ENCODE data around the gene MCRIP2. TPM values are rescaled to one million over a fixed set of nuclear protein-coding genes. Genes with fewer than 3 reads are reported as not detected.
A peak's percentile ranks its signal among the peaks of the same experiment; 100 is the strongest.

Gene MCRIP2
- total RNA-seq, 1 experiment from 2014 or later = 3.0 TPM

GRCh38 chr16:624526-625070 lies 17.0 kb upstream of the MCRIP2 start:
- no peak overlapping the region for H3K27ac ChIP-seq
- no peaks in the 10 kb centered on the region for H3K9me3 ChIP-seq (replicated peaks)
- peaks cover 18% of the 10 kb centered on the region for H3K36me3 ChIP-seq
- H3K4me1 ChIP-seq (replicated peaks) = peaks cover 20% of the 10 kb centered on the region
- no peak overlapping the region for H3K4me3 ChIP-seq
- no peak for DNase-seq (ENCODE audit: low read depth in 1 of 2, low spot score in 2 of 2)
- H3K27me3 ChIP-seq (replicated peaks) = no peaks in the 10 kb centered on the region

DNA sequence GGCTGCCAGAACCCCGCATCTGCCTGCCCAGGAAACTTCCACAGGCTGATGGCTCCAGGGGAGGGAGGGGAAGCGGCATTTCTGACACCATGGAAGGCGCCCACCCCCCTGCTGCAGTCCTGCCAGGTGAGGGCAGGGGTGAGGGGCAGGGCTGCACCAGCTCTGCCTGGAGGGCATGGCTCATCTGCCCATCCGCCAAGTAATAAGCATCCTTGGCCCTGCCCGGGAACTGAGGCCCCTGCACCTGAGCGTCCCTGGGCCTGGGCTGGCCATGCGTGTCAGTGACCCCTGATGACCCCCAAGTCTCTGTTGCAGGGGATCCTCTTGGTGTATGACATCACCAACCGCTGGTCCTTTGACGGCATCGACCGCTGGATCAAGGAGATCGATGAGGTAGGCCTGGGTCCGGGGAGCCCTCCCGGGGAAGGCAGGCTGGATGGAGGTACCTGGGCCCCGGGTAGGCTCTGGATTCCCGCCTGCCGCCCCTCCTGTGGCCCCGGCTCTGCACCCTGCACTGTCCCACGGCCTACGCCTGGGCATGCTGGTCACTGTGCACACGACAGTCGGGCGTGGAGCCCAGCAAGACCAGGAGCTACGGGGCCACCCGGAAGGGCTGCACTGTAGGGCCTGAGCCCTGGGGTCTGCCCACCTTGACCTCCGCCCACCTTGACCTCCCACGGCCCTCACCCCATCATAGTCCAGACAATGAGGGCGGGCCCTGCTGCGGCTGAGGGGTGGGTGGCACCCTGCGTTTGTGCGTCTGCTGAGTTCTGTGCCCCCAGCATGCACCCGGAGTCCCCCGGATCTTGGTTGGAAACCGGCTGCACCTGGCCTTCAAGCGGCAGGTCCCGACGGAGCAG lies 16.3 kb upstream of the MCRIP2 start:
- no peaks in the 10 kb centered on the region for H3K27me3 ChIP-seq (replicated peaks)

DNA sequence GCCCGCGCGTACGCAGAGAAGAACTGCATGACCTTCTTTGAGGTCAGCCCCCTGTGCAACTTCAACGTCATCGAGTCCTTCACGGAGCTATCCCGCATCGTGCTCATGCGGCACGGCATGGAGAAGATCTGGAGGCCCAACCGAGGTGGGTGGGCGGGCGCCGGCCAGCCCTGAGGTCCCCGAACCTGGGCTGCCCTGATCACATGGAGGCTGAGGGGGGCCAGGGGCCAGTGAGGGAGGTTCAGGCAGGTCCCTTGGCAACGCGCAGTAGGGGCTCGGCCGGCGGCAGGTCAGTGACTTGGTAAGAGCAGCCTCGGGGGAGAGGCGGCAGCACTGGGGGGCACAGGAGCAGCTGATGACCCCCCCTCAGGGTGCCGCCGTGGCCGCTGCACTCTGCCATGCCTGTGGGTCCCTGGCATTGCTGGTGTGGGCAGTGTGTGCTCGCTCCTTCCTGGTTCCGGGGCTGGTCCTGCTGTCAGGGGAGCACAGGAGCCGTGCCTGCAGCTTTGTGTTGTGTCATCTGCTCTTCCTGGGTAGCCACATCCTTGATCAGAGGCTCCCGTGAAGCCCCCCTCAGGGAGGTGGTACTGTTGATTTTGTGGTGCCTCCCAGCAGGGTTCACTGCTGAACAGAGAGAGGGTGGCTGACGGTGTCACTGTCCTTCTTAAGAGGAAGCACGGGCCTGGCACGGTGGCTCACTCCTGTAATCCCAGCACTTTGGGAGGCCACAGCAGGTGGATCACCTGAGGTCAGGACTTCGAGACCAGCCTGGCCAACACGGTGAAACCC lies 15.5 kb upstream of the MCRIP2 start:
- no peak overlapping the region for H3K4me3 ChIP-seq
- H3K9me3 ChIP-seq (replicated peaks) = no peaks in the 10 kb centered on the region
- DNase-seq (ENCODE audit: low read depth in 1 of 2, low spot score in 2 of 2) = no peak
- H3K4me1 ChIP-seq (replicated peaks) = peaks cover 23% of the 10 kb centered on the region
- no peaks in the 10 kb centered on the region for H3K27me3 ChIP-seq (replicated peaks)
- H3K27ac ChIP-seq = peak overlapping the region; percentile 45
- H3K36me3 ChIP-seq = peaks cover 18% of the 10 kb centered on the region

More for the DNA sequence above, 16.3 kb upstream of the MCRIP2 start:
- DNase-seq (ENCODE audit: low read depth in 1 of 2, low spot score in 2 of 2) = no peak
- H3K36me3 ChIP-seq = peaks cover 18% of the 10 kb centered on the region
- H3K4me3 ChIP-seq = no peak overlapping the region
- H3K4me1 ChIP-seq (replicated peaks) = peaks cover 20% of the 10 kb centered on the region
- no peak overlapping the region for H3K27ac ChIP-seq
- no peaks in the 10 kb centered on the region for H3K9me3 ChIP-seq (replicated peaks)

GRCh38 chr16:626787-627453 lies 14.7 kb upstream of the MCRIP2 start:
- peak overlapping the region; percentile 45 for H3K27ac ChIP-seq

GRCh38 chr16:627454-628239 lies 14.0 kb upstream of the MCRIP2 start:
- H3K27me3 ChIP-seq (replicated peaks) = no peaks in the 10 kb centered on the region
- no peak for DNase-seq (ENCODE audit: low read depth in 1 of 2, low spot score in 2 of 2)
- H3K27ac ChIP-seq = no peak overlapping the region
- no peaks in the 10 kb centered on the region for H3K9me3 ChIP-seq (replicated peaks)
- H3K36me3 ChIP-seq = peaks cover 18% of the 10 kb centered on the region
- no peak overlapping the region for H3K4me3 ChIP-seq
- H3K4me1 ChIP-seq (replicated peaks) = peaks cover 23% of the 10 kb centered on the region

More at GRCh38 chr16:626787-627453, 14.7 kb upstream of the MCRIP2 start:
- Histone ChIP-seq H3K36me3 (peaks cover 18% of the 10 kb centered on the region), H3K4me1 (replicated peaks) (peaks cover 23% of the 10 kb centered on the region), H3K9me3 (replicated peaks) (no peaks in the 10 kb centered on the region), H3K27me3 (replicated peaks) (no peaks in the 10 kb centered on the region), H3K4me3 (no peak overlapping the region)
- DNase-seq (ENCODE audit: low read depth in 1 of 2, low spot score in 2 of 2) = peak; percentile 85 to 96

DNA sequence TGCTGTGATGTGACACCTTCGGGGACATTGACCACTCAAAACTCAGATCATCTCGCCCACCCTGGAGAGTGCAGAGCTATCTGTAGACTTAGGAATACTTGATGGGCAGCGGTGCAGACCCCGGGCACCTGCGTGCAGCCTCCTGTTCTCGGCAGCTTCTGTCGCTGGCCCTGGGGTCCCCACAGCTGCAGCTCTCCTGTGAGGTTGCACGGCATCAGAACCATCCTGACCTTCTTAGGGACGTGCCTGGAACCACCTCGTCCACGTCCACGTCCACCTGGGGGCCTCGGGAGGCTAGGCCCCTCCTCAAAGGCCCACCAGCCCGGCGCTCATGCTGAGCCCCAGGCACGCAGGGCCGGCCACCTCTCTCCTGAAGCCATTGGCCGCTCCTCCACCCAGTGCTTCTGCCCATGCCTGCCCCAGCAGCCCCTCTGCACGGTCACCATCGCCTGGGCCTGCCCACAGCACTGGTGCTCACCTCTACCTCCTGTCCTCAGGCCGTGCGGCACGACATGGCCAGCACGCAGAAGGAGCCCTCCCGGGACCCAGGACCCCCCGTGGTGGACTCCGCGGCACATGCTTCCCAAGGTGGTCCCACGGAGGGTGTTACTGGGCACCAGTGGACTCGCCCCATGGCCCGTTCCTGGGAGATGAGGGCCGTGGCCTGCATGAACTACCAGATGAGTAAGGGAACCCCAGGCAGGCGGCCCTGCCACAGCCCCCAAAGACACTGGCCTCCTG lies 13.1 kb upstream of the MCRIP2 start:
- DNase-seq (ENCODE audit: low read depth in 1 of 2, low spot score in 2 of 2) = no peak
- Histone ChIP-seq H3K27me3 (replicated peaks) (no peaks in the 10 kb centered on the region), H3K27ac (no peak overlapping the region), H3K4me1 (replicated peaks) (peaks cover 23% of the 10 kb centered on the region), H3K9me3 (replicated peaks) (no peaks in the 10 kb centered on the region), H3K36me3 (peaks cover 23% of the 10 kb centered on the region), H3K4me3 (no peak overlapping the region)

- Histone ChIP-seq H3K36me3 (peaks cover 29% of the 10 kb centered on the region), H3K27me3 (replicated peaks) (no peaks in the 10 kb centered on the region), H3K27ac (no peak overlapping the region), H3K9me3 (replicated peaks) (no peaks in the 10 kb centered on the region), H3K4me1 (replicated peaks) (peaks cover 23% of the 10 kb centered on the region), H3K4me3 (no peak overlapping the region)
- DNase-seq (ENCODE audit: low read depth in 1 of 2, low spot score in 2 of 2) = no peak
Observed at GRCh38 chr16:629185-629832, 12.3 kb upstream of the MCRIP2 start.

DNA sequence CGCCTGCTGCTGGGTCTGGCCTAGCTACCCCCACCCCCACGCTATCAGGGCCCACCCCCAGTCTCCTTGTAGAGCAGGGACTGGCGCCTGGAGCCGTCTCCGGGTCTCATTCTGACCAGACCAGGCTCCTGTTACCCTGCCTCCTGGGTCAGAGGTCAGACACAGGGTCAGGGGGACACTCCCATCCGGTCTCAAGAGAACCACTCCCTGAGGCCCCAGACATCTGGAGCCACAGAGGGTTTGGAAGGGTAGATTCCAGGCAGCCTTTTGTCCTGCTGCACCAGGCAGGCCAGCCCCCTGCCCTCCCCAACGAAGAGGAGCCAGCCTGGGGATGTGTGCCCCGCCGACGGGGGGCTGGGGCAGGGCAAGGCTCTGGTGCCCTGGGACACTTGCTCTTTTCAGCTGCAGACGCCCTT lies 11.8 kb upstream of the MCRIP2 start:
- peaks cover 24% of the 10 kb centered on the region for H3K4me1 ChIP-seq (replicated peaks)
- no peak overlapping the region for H3K27ac ChIP-seq
- no peak for DNase-seq (ENCODE audit: low read depth in 1 of 2, low spot score in 2 of 2)
- H3K9me3 ChIP-seq (replicated peaks) = no peaks in the 10 kb centered on the region
- no peaks in the 10 kb centered on the region for H3K27me3 ChIP-seq (replicated peaks)
- no peak overlapping the region for H3K4me3 ChIP-seq
- H3K36me3 ChIP-seq = peaks cover 31% of the 10 kb centered on the region

- no peak for DNase-seq (ENCODE audit: low read depth in 1 of 2, low spot score in 2 of 2)
- no peak overlapping the region for H3K4me3 ChIP-seq
- no peaks in the 10 kb centered on the region for H3K27me3 ChIP-seq (replicated peaks)
- H3K4me1 ChIP-seq (replicated peaks) = peaks cover 29% of the 10 kb centered on the region
- peaks cover 31% of the 10 kb centered on the region for H3K36me3 ChIP-seq
- no peak overlapping the region for H3K27ac ChIP-seq
- H3K9me3 ChIP-seq (replicated peaks) = no peaks in the 10 kb centered on the region
Observed at GRCh38 chr16:630249-630814, 11.3 kb upstream of the MCRIP2 start.

GRCh38 chr16:630815-631405 lies 10.7 kb upstream of the MCRIP2 start, which contains the start of gene WFIKKN1:
TSS of gene WFIKKN1 (plus strand) at chr16:630985. CDS start at chr16:631254, 269 bp downstream.
- Histone ChIP-seq H3K4me1 (replicated peaks) (peaks cover 34% of the 10 kb centered on the region), H3K27me3 (replicated peaks) (no peaks in the 10 kb centered on the region), H3K27ac (no peak within 1 kb of the TSS), H3K9me3 (replicated peaks) (no peaks in the 10 kb centered on the region), H3K4me3 (no peak within 1 kb of the TSS), H3K36me3 (peaks cover 25% of the 10 kb centered on the region)
- no peak for DNase-seq (ENCODE audit: low read depth in 1 of 2, low spot score in 2 of 2)

- no peak overlapping the region for H3K27ac ChIP-seq
- peaks cover 31% of the 10 kb centered on the region for H3K4me1 ChIP-seq (replicated peaks)
- no peaks in the 10 kb centered on the region for H3K27me3 ChIP-seq (replicated peaks)
- no peaks in the 10 kb centered on the region for H3K9me3 ChIP-seq (replicated peaks)
- H3K4me3 ChIP-seq = no peak overlapping the region
- no peak for DNase-seq (ENCODE audit: low read depth in 1 of 2, low spot score in 2 of 2)
- H3K36me3 ChIP-seq = peaks cover 19% of the 10 kb centered on the region
Observed at GRCh38 chr16:631808-632358, 9.7 kb upstream of the MCRIP2 start.
